ENCODE measurements around the gene MALAT1. TPM values are rescaled to one million over a fixed set of nuclear protein-coding genes. Genes with fewer than 3 reads are reported as not detected.
A peak's percentile ranks its signal among the peaks of the same experiment; 100 is the strongest.

The MALAT1 gene
- total RNA-seq, 1 donor from 2014 or later: 8,553 TPM

DNA sequence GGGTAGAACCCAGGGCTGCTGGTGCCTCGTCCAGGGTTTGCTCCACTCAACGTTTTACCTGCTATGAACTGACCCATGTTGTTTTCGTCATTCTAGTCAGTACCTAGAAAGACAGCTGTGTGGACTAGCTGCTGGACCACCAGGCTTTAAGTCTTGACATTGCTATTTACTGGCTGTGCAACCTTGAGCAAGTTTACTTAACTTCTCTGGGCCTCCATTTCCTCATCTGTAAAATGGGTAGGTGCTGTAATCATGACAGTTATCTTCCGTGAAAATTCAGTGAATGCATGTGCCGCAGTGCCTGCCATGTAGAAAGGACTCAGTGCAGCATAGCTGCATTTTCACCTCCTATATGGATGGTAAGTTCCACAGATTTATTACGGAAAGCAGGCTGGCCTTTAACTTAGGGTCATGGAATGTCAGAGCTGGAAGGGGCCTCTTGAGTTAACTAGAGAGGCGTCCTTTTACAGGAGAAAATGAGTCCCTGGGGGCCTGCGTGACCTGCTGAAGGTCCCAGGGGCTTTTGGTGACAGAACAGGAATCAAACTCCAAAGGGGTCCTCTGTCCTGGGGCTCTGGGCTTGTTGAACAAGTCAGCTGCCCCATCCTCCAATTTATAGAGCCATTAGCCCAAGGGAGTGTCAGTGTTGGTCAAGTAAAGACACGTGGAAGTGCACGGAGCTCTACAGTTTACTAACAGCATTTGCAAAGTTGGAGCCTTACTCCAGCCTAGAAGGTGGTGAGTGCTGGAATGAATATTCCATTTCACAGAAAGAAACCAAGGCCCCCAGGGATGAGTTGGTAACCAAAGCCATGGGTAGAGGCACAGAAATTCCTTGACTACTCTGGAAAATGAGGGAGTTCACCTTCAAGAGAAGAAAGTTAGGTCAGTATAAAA is 12.0 kb upstream of the MALAT1 start:
- peak overlapping the region in 1 of 2 donors; percentile 21 for H3K4me3 ChIP-seq
- TF ChIP-seq CTCF (IDR thresholded peaks at IDR 0.05): no peak
- peaks cover 48 to 73% of the 10 kb centered on the region in 2 donors for H3K4me1 ChIP-seq
- no peak for DNase-seq (ENCODE audit: low spot score in 2 of 2)
- H3K9me3 ChIP-seq: no peaks in the 10 kb centered on the region
- peak overlapping the region; percentile 97 to 98 for H3K27ac ChIP-seq
- no peaks in the 10 kb centered on the region for H3K36me3 ChIP-seq
- H3K27me3 ChIP-seq: no peaks in the 10 kb centered on the region
- intact Hi-C loops (cut with DNase I): loop anchor here (1.0 kb wide), 1 partner anchor 8 kb away; no protein-coding TSS in a partner anchor

GRCh38 chr11:65487467-65488272 is 11.2 kb upstream of the MALAT1 start:
- peak; percentile 99 to 100 for DNase-seq (ENCODE audit: low spot score in 2 of 2)
- Histone ChIP-seq H3K27me3 (no peaks in the 10 kb centered on the region), H3K4me3 (peak overlapping the region; percentile 42 to 51), H3K36me3 (no peaks in the 10 kb centered on the region), H3K9me3 (no peaks in the 10 kb centered on the region), H3K4me1 (peaks cover 50 to 75% of the 10 kb centered on the region in 2 donors), H3K27ac (peak overlapping the region; percentile 97 to 99)
- TF ChIP-seq CTCF (IDR thresholded peaks at IDR 0.05): no peak
- intact Hi-C loops (cut with DNase I): loop anchor here (1.0 kb wide), 1 partner anchor 8 kb away; no protein-coding TSS in a partner anchor

DNA sequence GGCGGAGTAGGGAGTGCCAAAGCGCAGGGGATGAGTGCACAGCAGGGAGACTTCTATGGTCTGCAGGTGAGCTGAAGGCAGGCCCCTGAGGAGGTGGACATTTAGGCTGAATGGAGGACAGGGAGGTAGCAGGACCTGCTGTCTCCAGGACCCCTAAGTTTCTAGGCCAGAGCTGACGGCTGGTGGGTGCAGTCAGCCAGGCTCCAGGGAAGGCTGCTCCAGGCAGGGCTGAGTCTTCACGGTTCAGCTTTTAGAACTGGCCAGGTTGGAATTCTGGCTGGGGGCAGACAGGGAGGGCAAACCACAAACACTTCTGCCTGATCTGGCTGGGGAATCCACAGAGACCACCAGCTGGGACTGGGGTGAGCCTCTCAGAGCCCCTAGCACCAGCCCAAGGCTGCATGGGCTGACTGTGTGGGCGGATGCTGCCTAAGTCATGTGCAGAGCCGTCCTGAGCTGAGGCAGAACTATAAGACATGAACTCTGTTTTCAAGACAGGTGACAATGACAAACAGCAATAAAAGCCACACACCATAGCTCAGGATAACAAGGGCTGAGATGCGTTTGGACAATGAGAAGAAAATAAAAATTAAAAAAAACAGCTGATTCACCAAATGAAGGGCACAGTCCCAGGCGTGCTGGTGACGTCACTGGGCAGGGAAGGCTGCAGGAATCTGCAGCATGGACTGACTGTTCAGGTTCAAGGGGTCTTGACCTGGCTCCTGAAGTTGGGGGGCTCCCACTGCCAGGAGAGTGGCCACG is 10.4 kb upstream of the MALAT1 start:
- no peak for TF ChIP-seq CTCF (IDR thresholded peaks at IDR 0.05)
- intact Hi-C loops (cut with DNase I): no loop called here
- H3K27me3 ChIP-seq: no peaks in the 10 kb centered on the region
- DNase-seq (ENCODE audit: low spot score in 2 of 2): peak in 1 of 2 donors; percentile 89
- H3K36me3 ChIP-seq: no peaks in the 10 kb centered on the region
- peaks cover 55 to 83% of the 10 kb centered on the region in 2 donors for H3K4me1 ChIP-seq
- H3K9me3 ChIP-seq: no peaks in the 10 kb centered on the region
- peak overlapping the region; percentile 92 to 99 for H3K27ac ChIP-seq
- H3K4me3 ChIP-seq: peak overlapping the region; percentile 42 to 51

- H3K4me3 ChIP-seq: peak overlapping the region; percentile 19 to 42
- H3K27me3 ChIP-seq: no peaks in the 10 kb centered on the region
- no peaks in the 10 kb centered on the region for H3K36me3 ChIP-seq
- intact Hi-C loops (cut with DNase I): no loop called here
- peaks cover 60 to 87% of the 10 kb centered on the region in 2 donors for H3K4me1 ChIP-seq
- H3K27ac ChIP-seq: peak overlapping the region; percentile 92 to 99
- H3K9me3 ChIP-seq: no peaks in the 10 kb centered on the region
- no peak for TF ChIP-seq CTCF (IDR thresholded peaks at IDR 0.05)
- peak in 1 of 2 donors; percentile 96 for DNase-seq (ENCODE audit: low spot score in 2 of 2)
Observed at GRCh38 chr11:65489035-65489705, 9.7 kb upstream of the MALAT1 start.

All from ascending aorta (tissue), 2 donors.